HG03460 (cell line): ENCODE measurements around the gene APLF.
"Not testable (repeated sequence)": the region's sequence is repeated elsewhere in the genome, so short reads cannot be mapped to it uniquely, and the experiment has no call there.

Experiments used
- ATAC-seq: cut with Tn5 transposase; IDR thresholded peaks from one replicate; pipeline ENCODE4 v1.9.1; 2021; ENCODE audit not compliant: unreplicated experiment

The APLF gene

GRCh38 chr2:68569604-68570003 lies 102.2 kb downstream of the APLF start:
- ATAC-seq, result no peak

- ATAC-seq, result not testable (repeated sequence)
These were observed 103.0 kb downstream of the APLF start for GRCh38 chr2:68570434-68570833.

- no peak for ATAC-seq
These were observed 106.9 kb downstream of the APLF start for GRCh38 chr2:68574202-68574791.

GRCh38 chr2:68577183-68577582 lies 109.8 kb downstream of the APLF start:
- no peak for ATAC-seq

- no peak for ATAC-seq
These were observed 112.3 kb downstream of the APLF start for GRCh38 chr2:68579689-68580088.

- no peak for ATAC-seq
These were observed 121.2 kb downstream of the APLF start for GRCh38 chr2:68588589-68588988.

GRCh38 chr2:68589963-68590362 lies 122.6 kb downstream of the APLF start:
- no peak for ATAC-seq

- ATAC-seq, result no peak
These were observed 123.3 kb downstream of the APLF start for GRCh38 chr2:68590702-68591101.

GRCh38 chr2:68591225-68591624 lies 123.8 kb downstream of the APLF start:
- ATAC-seq, result no peak

GRCh38 chr2:68594041-68594440 lies 126.7 kb downstream of the APLF start:
- ATAC-seq, result no peak

GRCh38 chr2:68594674-68595492 lies 127.5 kb downstream of the APLF start:
- no peak for ATAC-seq

GRCh38 chr2:68595493-68595785 lies 128.1 kb downstream of the APLF start:
- not testable (repeated sequence) for ATAC-seq

- not testable (repeated sequence) for ATAC-seq
These were observed 133.1 kb downstream of the APLF start for GRCh38 chr2:68600495-68600894.

- ATAC-seq, result no peak
These were observed 135.7 kb downstream of the APLF start for GRCh38 chr2:68603059-68603458.

- ATAC-seq, result no peak
These were observed 136.7 kb downstream of the APLF start for GRCh38 chr2:68604077-68604476.

GRCh38 chr2:68605939-68606338 lies 138.6 kb downstream of the APLF start:
- no peak for ATAC-seq

GRCh38 chr2:68606759-68607158 lies 139.4 kb downstream of the APLF start:
- no peak for ATAC-seq

- ATAC-seq, result no peak
These were observed 140.5 kb downstream of the APLF start for GRCh38 chr2:68607837-68608236.

- no peak for ATAC-seq
These were observed 145.6 kb downstream of the APLF start for GRCh38 chr2:68612765-68613519.

- no peak for ATAC-seq
These were observed 153.4 kb downstream of the APLF start for GRCh38 chr2:68620772-68621171.

GRCh38 chr2:68623820-68624219 lies 156.4 kb downstream of the APLF start:
- ATAC-seq, result no peak

- ATAC-seq, result no peak
These were observed 160.2 kb downstream of the APLF start for GRCh38 chr2:68627615-68628014.
